ENCODE data around the gene SHMT1.
"Not testable (repeated sequence)": the region's sequence is repeated elsewhere in the genome, so short reads cannot be mapped to it uniquely, and the experiment has no call there.

SHMT1 gene

GRCh38 chr17:18377437-18378204 lies 14.3 kb upstream of the SHMT1 start, which contains the start of gene EVPLL:
Gene EVPLL (plus strand): TSS chr17:18377778. CDS start chr17:18380938, 3,160 bp downstream.
- DNase-seq, result no peak

- no peak for DNase-seq
Observed at GRCh38 chr17:18374216-18374615, 10.9 kb upstream of the SHMT1 start.

GRCh38 chr17:18373181-18373580 lies 9.8 kb upstream of the SHMT1 start:
- not testable (repeated sequence) for DNase-seq

DNA sequence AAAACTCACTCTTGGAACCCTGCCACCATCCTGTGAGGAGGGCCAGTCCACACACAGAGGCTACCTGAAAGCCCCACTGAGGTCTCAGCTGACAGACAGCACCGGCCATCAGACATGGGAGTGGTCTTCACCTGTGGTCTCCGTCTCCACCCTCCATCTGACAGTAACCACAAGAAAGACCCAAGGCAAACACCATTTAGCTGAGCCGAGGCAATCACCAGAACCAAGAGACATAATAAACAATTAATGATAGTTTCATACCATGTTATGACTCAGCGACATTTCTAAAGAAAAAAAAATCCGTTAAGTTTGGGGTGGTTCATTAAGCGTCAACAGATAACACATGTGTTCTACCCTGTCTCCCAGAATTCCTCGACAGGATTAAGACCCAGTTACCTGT lies 8.1 kb upstream of the SHMT1 start:
- no peak for DNase-seq

DNA sequence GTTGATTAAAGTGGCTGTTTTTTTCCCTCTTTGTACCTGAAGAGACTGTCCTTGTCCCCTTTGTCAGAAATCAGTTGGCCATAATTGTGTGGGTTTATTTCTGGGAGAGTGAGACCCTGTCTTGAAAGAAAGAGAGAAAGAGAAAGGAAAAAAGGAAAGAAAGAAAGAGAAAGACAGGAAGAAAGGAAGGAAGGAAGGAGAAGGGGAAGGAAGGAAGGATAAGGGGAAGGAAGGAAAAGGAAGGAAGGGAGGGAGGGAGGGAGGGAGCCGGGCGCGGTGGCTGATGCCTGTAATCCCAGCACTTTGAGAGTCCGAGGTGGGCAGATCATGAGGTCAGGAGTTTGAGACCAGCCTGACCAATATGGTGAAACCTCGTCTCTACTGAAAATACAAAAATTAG lies 7.4 kb upstream of the SHMT1 start:
- no peak for DNase-seq

DNA sequence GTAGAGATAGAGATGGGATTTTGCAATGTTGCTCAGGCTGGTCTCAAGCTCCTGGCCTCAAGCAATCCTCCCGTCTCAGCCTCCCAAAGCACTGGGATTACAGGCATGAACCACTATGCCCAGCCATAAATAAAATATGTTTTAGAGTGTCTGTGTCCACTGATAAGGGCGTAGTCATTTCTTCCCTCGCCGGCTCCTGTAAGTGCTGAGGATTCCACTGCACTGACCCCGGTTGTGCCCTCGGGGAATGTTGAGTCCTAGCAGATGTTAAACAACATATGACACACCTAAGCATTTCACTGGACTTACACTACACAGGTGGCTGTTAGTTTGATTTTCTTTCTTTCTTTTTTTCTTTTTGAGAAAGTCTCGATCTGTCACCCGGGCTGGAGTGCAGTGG lies 5.6 kb upstream of the SHMT1 start:
- no peak for DNase-seq

GRCh38 chr17:18364166-18364565 lies 816 bp upstream of the SHMT1 start:
- DNase-seq, result no peak

- no peak for DNase-seq
Observed at GRCh38 chr17:18362698-18363100, 651 bp downstream of the SHMT1 start.

- no peak for DNase-seq
Observed at GRCh38 chr17:18361837-18362697, 1.3 kb downstream of the SHMT1 start.

DNA sequence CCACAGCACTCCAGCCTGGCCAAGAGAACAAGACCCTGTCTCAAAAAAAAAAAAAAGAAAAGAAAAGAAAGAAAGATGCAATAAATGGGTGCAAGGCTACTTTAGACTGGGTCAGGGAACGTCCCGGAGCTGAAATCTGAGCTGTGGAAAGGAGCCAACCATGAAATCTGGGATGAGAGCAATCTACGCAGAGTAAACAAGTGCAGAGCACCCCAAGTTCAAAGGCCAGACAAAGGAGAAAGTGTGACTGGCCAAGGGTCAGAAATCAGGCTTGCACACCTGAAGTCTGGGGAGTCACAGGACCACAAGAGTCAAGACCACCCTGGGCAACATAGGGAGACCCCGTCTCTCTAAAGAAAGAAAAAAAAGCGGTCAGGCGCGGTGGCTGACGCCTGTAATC lies 2.8 kb downstream of the SHMT1 start:
- DNase-seq, result no peak

GRCh38 chr17:18356624-18357023 lies 6.7 kb downstream of the SHMT1 start:
- no peak for DNase-seq

- DNase-seq, result no peak
Observed at GRCh38 chr17:18353541-18353940, 9.8 kb downstream of the SHMT1 start.

GRCh38 chr17:18344021-18344420 lies 19.3 kb downstream of the SHMT1 start:
- DNase-seq, result no peak

GRCh38 chr17:18339933-18340332 lies 23.4 kb downstream of the SHMT1 start:
- no peak for DNase-seq

DNA sequence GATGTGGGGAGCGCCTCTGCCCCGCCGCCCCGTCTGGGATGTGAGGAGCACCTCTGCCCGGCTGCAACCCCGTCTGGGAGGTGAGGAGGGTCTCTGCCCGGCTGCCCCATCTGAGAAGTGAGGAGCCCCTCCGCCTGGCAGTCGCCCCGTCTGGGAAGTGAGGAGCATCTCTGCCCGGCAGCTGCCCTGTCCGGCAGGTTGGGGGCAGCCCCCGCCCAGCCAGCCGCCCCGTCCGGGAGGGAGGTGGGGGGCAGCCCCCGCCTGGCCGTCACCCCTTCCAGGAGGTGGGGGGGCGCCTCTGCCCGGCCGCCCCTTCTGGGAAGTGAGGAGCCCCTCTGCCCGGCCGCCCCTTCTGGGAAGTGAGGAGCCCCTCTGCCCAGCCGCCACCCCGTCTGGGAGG lies 25.2 kb downstream of the SHMT1 start:
- DNase-seq, result not testable (repeated sequence)

GRCh38 chr17:18332909-18333489 lies 30.4 kb downstream of the SHMT1 start:
- DNase-seq, result no peak

DNA sequence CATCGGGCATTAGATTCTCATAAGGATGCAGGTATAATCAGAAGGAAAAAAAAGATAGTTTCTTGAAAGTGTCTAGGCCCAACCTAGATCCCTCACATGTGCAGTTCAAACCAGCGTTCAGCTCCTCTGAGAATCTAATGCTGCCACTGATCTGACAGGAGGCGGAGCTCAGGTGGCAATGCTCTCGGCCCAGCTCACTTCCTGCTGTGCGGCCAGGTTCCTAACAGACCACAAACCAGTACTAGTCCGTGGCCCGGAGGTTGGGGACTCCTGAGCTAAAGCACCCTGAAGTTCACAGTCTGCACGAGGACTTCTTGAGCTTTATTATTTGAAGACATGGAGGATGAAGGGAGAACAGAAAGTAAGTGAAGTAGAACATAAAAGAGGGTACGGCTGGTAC lies 31.5 kb downstream of the SHMT1 start:
- no peak for DNase-seq

DNA sequence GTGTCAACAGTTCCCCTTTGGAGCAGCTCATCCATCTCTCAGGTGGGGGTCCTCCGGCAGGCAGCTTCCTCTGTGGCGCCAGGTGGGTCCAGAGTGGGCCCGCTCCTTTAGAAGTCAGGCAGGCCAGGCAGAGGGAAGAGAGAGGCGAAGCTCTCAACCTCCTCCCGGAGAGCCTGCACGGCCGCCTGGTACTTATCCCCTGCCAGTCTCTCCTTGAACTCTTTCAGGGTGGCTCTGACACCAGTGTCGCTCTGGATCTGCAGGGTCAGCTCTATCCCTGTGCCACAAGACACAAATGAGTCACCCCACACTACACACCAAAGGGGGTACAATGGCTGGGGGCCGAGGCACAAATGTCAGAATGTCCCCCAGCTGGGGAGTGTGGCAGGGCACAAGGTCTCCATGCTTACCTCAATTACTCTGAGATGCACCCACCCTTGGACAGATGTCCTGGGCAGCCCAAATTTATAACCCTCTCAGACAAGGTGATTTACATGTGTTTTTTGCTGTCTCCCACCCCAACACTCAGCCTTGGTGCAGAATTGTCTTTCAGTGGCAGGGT lies 34.6 kb downstream of the SHMT1 start:
- no peak for DNase-seq

- no peak for DNase-seq
Observed at GRCh38 chr17:18327556-18327955, 35.8 kb downstream of the SHMT1 start.

- no peak for DNase-seq
Observed at GRCh38 chr17:18327093-18327492, 36.3 kb downstream of the SHMT1 start.

- DNase-seq, result no peak
Observed at GRCh38 chr17:18326572-18326971, 36.8 kb downstream of the SHMT1 start.

DNA sequence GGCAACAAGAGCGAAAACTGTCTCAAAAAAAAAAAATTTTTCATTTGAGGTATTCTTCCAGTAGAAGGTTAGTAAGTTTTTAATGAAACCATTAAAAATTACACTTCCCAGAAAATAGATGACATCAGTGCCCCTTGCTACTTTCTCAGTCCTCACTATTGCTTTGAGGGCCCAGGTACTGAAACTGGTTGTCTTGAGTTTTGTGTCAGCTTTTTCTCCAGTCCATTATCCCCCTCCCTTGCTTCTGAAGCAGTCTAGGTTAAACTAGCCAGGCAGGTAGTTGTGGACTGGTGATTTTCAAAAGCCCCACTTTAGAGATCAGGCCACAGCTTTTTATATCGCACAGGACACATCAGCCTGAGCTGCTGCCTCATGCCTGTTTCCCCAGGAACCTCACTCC lies 37.3 kb downstream of the SHMT1 start:
- DNase-seq, result no peak

Measured in activated CD4-positive, CD25-positive, alpha-beta regulatory T cell treated with anti-CD3 and anti-CD28 coated beads, Interleukin-2, amount 50 U/mL, for 72 hours (primary cell).